HG02852 (cell line): ENCODE results near the gene FADS6.
"Not testable (repeated sequence)": the region's sequence is repeated elsewhere in the genome, so short reads cannot be mapped to it uniquely, and the experiment has no call there.

ENCODE experiments used
- ATAC-seq: cut with Tn5 transposase; IDR thresholded peaks from one replicate; pipeline ENCODE4 v1.9.1; 2021; ENCODE audit warnings: mild to moderate bottlenecking, moderate library complexity; ENCODE audit not compliant: unreplicated experiment

FADS6 gene

DNA sequence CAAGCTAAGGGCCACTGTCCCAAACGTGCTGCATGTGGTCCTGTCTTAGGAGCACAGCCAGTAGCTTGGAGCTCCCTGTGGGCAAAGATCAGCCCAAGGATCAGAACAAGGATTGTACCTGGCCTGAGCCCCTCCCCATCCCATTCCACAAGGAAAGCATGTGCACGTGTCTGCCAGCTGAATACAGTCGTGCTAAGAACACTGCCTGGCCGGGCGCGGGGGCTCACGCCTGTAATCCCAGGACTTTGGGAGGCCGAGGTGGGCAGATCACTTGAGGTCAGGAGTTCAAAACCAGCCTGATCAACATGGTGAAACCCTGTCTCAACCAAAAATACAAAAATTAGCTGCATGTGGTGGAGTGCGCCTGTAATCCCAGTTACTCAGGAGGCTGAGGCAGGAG is 23.4 kb downstream of the FADS6 start:
- ATAC-seq, result not testable (repeated sequence)

DNA sequence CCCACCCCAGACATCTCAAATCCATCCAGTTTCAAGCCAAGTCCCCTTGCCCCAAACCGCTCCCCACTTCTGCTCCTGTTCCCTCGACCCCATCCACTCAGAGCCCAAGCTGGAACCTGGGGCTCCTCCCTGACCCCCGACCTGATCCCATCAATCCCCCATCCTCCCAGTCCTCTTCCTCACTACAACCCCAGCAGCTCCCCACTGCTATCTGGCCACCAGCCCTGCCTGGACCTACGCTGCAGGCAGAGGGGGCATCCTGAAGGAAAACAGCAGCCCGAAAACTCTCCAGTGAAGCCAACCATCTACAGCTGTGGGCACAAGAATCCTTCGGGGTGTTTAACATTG is 24.6 kb downstream of the FADS6 start:
- no peak for ATAC-seq

DNA sequence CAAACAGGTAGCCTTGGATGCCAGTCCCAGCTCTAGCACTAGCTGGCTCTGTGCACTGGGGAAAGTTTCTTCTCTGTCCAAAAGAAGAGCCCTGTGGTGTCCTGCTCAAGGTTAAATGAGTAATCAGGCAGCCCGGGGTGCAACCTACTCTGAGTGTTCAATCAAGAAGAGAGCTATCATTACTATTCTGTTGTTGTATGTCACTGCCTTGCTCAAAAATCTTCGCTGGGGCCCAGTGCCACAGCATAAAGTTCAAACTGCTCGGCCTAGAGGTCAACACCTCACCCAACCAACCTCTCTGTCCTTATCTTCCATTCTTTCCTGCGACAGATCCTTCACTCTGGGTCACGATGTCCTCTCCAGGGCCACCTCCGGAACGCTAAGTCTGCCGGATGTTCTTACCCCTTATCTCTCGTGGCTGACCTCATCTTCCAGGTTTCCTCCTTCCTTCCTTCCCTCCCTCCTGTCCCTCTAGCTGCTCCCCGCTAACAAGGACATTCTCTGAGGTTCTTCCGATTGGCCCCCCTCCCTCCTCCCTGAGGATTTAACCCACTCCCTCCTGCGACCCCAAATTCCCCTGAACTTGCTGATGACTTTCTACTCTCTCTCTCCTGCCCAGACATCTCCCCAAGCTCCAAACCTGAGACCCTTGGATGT is 25.1 kb downstream of the FADS6 start:
- no peak for ATAC-seq

DNA sequence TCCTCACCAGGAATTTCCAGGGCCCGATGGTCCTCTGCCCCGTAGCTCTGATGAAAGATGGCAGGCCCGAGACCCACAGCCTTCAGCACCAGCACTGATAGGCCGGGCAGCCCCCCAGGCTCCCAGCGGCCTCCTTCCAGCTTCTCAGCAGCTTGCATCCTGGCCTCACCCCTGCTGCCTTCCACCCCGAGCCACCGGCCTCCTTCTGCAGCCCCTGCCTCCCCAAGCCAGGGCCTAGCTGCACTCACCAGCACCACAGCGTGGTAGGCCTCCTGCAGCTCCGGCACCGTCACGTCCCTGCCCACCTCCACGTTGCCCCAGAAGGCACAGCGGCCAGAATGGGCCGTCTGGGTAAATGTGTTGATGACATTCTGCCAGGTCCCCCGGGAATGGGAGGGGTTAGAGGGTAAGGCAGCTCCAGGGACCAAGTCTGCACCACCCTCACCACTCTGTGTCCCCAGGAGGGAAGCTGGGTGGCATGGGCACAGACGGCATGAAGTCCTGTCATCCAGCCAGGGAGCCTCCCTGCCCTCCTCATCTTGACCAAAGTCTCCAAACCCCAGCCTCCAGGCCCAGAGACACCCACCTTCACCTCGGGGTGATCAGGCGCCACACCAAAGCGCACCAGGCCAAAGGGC is 27.1 kb downstream of the FADS6 start:
- ATAC-seq, result no peak

DNA sequence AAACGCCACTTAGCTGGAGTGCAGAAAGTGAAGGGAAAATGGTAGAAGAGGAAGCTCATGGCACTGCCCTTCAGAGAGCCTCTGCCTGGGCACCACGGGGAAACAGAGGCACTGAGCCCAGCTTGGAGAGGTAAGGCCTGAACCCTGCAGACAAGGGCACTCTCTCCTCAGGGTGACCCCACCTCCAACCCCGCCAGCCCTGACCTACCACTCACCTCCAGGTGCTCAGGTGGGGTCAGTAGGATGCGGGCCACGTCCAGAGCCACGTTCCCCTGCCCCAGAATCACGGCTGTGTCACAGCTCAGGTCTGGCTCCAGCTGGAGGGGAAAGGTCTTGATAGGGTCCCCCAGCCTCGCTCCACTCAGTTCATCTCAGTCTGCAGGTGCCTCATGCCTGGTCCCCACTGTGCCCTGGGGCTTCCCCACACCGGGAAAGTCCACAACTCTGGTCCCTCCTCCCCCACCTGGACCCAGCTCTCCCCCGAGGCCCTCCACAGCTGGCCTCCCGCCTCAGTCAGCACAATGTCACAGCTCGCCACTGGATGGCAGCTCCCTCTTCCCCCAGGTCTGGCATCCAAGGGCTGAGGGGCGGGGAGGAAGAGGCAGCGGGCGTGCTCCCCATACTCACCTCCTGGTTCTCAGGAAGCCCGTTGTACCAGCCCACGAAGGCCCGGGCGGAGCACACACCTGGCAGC is 27.8 kb downstream of the FADS6 start:
- no peak for ATAC-seq

DNA sequence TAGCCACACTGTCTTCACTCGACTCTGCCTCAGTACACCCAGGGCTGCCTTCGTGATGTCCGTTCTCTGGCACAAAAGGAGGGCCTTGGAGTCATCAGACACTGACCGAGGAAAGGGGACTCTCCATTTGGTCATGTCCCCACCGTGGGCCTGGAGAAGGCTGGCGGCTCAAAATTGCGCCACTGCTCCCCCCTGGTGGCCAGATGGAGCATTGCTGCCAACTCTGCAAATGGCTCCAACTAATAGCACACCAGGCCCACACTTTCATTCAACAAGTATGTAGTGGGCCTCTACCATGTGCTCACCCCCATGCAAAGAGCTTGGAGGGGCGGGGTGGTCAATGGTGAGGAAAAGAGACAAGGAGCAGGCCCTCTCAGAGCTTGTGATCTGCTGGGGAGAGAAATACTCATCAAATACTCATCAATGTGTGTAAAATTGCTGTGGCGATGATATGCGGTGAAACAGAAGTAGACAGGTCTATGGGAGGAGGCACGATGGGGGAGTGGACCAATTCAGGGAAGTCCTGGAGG is 28.5 kb downstream of the FADS6 start:
- ATAC-seq, result no peak

DNA sequence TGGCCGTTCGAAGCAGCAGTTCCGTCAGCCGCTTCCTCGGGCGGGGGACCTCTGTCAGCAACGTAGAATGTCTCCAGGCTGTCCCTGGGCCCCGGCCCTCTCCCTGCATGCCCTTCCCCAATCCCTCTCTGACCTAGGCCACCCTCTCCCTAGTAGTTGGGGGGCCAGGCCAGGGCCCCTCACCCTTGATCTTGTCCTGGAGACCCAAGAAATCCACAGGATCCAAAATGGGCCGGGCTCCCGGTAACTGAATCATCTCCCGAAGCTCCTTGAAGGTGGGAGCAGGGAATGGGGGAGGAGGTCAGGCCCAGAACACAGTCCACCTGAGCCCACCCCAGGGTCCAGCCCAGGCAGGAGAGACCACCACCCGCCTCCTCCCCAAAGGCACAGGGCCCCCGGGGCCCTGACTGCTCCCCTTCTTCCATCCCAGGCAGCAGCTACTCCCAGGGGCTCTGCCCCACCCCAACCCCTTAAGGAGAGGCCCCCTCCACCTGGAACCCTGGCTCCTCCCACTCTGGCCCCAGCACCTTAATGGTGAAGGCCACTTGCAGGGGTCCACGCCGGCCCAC is 29.1 kb downstream of the FADS6 start:
- ATAC-seq, result no peak

DNA sequence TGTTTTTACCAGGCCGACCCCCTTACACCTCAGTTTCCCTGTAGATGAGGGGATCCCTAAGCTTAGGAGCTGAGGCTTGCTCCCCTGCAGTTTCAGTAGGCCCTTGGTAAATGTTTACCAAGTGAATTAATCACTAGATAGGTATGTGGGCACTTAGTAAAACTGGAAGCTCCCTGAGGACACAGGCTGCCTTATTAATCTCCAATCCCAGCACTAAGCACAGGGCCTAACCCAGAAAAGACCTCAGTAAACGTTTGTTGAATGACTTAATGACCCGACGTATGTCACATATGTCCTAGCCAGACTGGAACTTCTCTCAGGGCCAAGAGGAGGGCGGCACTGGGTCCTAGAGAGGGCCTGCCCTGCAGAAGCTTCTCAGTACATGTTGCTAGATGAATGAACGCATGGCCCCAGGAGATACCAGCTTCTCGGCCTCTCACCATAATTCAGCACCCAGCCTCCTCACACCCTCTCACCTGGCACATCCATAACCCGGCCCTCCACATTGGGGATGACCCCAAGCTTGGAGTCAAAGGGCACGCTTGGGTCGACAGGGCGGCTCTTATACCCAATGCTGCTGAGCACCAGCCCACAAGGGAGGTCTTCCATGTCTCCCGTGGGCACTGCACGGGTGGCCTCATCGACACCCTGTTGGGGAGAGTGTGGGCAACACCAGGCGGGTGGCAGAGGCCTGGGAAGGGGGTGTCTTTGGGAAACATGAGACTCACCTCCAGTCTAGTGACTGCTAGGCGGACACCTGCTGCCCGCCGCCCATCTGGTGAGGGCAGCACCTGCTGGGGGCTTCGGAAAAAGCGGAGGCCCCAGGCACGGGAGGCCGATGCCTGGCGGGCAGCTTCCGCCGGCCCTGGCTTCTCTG is 29.8 kb downstream of the FADS6 start:
- ATAC-seq, result no peak

DNA sequence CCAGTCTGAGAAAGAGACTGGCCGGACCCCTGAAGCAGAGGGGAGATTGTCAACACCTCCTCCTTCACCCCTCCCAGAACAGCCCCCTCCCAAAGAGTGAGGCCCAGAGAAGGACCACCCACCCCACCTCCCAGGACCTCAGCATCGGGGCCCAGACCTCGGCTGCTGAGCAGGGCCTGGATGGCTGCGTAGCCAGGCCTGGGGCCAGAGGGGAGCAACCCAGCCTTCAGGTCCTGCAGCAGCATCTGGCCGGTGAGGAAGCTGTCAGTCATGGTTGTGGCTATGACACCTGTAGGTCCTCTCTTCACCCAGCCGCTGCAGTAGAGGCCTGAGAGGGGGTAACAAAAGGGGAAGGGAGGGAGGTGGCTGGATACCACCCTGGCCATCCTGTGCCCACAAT is 30.5 kb downstream of the FADS6 start:
- no peak for ATAC-seq

DNA sequence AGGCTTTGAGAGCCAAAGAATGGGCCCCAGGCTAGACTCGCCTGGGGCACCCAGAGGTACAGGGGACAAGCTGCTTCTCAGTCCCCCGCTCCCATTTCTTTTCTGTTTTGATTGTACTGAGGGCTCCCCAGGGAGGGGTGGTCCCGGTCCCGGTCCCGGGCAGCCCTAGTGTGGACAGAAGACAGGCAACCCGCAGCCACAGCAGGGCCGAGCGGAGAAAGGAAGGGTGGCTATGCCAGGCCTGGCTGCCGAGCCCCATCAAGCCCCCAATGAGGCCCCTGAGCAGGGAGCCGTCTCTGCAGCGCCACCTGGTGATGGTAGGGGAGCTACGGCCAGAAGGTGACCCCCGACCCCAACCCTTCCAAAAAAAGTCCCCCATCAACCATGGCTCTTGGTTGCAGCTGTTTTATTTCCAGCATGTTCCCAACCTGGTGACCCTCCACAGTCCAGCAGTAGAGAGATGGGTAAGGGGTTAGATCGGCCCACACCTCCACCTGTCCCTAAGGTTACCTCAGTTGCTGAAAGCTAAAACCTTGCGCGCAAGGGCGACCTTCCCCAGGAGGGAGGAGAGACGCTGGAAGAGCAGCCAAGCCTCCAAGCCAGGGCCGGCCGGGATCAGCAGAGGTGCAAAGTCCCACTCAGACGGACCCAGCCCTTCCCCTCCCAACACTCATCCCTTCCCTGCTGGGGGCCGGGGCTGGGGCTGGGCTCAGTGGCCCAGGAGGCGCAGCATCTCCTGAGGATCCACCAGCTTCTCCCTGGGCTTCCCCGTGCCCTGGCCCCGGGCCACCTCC is 31.1 kb downstream of the FADS6 start:
- no peak for ATAC-seq

DNA sequence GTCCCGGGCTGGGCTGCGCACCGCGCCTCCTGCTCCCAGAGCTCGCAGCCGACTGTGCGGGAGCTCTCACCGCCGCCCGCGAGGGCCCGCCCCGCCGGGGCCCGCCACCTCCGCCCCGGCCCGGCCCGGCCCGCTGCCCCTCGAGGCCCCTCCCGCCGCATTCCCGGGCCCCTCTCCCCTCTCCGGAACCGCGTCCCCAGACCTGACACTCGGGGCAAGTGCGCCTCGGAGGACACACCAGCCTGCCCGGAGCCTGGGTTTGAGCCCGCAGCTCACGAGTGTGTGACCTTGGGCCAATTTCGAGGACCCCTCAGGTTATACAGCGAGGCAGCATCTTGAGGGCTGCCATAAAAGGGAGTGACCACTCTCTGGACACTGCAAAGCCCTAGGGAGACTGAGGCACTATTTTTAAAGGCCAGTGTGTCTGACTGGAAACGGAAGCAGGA is 31.7 kb downstream of the FADS6 start:
- no peak for ATAC-seq

DNA sequence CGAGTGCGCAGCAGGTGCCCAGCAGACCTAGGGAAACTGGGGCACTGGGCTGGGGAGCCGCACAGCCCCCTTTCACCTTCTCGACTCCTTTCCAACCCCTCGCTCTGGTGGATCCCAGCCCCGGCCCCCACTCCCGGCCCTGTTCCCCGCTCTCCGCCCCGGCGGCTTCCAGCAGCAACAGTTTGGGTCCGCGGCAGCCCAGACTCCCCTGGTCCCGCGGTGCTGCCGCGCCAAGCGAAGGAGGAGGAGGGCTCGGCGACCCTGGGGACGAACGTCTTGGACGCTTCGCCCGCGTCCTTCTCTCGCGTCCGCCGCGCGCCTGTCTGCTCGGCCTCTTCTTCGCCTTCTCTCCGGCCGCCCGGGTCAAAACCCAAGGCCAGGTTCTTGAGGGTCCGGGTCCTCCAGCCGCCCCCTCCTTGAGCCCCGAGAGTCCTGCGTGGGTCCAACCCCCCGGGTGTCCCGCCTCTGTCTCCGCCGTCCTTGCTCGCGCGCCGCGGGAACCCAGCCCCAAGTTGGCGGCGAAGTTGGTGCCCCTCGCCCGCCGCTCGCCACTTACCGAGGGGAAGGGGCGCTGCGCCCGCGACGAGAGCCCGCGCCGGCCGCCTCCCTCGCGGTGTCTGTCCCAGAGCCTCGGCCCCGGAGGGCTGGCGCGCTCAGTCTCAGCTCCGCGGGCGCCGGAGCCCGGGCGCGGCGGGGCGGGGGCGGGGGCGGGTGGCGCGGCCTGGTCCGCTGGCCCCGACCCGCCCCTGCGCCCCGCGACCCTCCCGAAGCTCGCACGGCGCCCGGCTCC is 32.4 kb downstream of the FADS6 start:
- no peak for ATAC-seq

DNA sequence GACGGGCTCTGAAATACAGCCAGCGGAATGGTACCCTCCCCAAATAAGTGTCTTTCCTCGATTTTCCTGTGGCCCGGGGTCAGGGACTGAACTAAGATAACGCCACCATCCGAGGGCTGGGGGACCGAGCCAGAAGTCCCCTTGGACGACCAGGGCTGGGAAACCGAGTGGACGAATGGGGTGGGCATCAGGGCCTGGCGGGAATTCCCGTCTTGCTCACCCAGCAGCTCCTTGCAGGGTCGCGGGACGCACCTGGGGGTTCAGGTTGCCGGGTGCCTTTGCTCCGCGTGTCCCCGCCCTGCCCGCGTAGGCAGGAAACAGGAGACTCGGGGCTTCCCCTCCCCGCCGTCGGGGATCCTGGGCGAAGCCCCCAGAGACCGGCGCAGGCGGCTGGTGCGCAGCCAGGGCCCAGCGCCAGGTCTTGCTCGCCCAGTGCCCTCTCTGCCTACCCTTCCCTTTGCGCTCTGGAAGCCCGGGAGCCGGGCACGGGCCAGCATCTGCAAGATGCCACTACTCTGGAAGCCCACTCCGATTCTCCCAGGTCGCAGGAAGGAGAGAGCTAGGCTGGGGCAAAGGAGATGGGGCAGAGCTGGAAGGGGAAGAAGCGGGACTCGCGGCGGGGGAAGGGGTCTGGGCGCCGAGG is 33.1 kb downstream of the FADS6 start:
- ATAC-seq, result no peak

DNA sequence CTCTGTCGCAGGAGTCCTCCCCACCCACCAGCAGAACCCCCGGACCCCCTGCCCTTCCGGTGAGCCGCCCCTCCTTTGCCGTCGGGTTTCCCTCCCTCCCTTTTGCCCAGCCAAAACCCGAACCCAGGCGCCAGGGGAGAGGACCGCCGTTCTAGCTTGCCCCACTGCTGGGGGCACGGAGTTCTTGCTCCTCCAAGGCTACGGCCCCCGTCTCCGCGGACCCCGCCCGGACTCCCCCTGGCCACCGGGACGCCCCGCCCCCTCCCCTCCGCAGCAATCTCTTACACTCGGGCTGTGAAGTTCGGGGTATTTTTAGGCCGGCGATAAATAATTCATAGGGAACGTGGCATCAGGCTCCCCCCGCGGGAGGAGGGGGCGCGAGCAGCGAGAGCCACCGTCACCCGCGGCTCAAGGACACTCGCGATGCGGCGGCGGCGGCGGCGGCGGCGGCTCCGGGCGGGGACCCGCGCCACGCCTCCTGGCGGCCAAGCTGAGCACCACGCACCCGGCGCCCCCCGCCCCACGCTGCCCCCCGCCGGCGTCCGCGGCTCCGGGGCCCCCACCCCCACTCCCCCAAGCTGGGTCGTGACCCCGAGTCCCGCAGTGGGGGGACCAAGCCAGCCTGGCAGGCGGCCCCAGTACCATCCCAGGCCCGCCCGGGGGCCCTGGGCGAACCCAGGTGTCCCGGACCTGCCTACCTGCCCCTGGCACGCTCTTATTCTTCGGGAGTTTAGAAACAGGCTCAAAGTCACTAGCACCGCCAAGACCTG is 33.8 kb downstream of the FADS6 start, which contains the start of gene GRIN2C:
Gene GRIN2C (minus strand): TSS at position 427 of the 770 bp plus-strand sequence. CDS start 4,793 bp downstream, outside the sequence.
- no peak for ATAC-seq

DNA sequence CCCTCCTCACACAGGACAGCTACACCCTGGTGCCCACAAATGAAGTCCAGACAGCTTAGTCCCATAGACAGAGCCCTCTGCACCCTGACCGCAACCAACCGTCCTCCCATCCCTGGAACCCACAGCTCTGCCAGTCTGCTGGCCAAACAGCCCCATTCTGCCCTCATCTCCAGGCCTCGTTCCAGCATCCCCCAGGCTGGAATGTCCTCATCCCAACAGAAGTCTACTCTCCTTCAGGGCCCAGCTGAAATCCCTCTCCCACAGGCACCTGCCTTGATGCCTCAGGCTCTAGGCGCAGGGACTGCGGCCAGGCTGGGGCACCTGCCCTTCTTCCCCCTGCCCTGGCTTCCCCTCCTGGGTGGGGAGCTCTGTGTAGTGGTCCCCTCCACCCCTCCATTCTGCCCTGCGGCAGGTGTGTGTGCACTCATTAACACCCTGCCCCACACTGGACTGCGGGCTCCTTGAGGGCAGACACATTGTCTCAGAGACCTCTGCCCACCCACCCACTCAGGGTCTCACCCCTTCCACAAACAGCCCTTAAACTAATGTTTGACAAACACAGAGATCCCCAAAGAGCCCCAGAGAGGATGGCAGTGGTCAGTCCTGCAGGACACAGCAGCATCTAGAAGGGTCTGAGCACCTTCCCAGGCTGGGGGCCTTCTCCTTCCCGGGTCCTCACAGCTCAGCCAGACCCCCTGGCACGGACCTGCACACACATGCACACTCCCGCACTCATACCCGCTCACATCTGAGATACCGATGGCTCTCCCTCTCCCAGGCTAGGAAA is 34.6 kb downstream of the FADS6 start:
- ATAC-seq, result no peak

DNA sequence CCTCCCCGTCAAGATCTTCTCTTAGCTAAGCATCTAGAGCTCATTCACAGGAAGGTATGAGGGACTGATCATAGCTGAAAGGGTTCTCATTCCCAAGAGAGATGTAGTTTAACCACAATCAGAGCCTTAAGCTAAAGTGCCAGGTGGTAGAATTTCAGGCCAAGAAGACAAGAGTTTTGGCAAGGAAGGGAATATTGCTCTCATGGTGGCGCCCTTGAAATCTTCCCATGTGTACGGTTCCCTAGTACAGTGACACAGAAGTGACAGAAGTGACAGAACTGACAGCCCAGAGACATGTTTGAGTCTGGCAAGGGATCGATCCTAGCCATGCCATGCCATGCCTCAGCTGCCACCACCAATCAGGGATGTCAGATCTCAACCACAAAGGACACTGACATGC is 36.2 kb downstream of the FADS6 start:
- no peak for ATAC-seq

DNA sequence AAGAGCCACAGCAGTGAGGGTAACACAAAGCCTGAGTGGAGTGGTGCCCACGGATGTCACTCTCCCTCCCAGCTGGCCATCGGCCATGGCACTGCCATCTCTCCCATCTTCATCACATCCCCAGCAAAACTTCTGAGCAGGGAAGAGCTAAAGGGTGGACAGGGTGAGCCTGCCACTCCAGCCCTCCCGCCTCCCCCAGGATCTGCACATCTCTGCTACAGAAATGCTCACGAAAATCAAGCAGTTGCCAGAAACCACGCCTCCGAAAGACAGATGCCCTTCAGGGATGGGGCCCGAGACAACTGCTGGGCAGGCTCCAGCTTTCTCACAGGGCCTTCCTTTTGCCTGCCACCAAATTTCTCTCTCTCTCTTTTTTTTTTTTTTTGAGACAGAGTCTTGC is 37.3 kb downstream of the FADS6 start:
- no peak for ATAC-seq
